C1 segment of cervical spinal cord (tissue), 14 donors: ENCODE data around the gene DOK7.
"Not testable (repeated sequence)": the region's sequence is repeated elsewhere in the genome, so short reads cannot be mapped to it uniquely, and the experiment has no call there.

Source experiments
- DNase-seq, 14 donors: peaks; one replicate each; lab custom pipeline; 2025; lab: John Stamatoyannopoulos, UW

DOK7 gene

GRCh38 chr4:3442959-3443749, 20.0 kb upstream of the DOK7 start:
- DNase-seq, result peak in 5 of 14 donors; percentile 1 to 45 (median 5)

GRCh38 chr4:3443750-3444309, 19.3 kb upstream of the DOK7 start:
- no peak for DNase-seq

GRCh38 chr4:3444351-3445110, 18.6 kb upstream of the DOK7 start:
- no peak for DNase-seq

DNA sequence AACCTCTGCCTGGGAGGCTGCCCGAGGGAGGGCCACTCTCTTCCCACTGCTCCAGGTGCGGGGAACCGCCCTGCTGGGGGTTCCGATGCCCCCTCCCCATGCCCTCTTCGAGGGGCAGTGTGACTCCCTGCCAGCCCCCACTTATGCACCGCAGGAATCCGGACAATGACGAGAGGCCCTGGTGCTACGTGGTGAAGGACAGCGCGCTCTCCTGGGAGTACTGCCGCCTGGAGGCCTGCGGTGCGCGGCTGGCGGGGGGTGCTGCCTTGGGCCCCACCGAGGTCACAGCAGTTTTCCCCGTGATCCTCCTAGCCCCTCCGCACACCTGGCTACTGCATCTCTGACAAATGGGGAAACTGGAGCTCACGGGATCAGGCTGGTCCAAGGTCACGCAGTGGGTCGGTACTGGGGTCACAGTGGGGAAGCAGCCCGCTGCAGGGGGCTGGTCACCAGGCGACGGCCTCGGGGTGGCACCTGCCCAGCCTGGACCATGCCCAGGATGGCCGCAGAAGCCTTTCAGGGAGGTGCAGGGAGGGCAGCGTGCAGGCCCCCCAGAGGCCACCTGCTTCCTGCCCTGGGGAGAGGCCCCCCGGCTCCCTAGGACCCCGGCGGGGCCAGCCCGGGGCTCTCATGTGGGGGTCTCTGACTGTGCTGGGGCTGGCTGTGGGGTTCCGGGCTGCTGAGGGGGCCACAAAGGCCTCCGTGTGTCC, 17.8 kb upstream of the DOK7 start:
- no peak for DNase-seq

DNA sequence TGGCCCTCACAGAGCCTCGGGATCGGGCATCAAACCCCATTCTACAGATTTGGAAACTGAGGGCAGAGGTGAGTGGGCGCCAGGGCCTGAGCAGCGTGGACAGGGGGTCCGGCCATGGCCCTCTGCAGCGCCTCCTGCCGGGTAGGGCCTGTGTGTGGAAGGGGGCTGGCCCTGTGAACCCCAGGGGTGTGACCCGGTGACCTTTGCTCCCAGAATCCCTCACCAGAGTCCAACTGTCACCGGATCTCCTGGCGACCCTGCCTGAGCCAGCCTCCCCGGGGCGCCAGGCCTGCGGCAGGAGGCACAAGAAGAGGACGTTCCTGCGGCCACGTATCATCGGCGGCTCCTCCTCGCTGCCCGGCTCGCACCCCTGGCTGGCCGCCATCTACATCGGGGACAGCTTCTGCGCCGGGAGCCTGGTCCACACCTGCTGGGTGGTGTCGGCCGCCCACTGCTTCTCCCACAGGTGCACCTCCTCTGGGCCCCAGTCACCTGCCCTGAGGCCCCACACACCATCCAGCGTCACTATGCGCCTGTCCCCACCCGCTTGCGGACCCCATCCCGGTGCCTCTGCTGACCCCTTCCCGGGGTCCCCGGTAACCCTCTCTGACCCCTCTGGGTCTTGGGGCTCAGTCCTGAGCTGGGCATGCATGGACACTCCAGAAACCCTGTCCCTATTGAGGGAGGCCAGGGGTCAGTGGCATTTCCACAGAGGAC, 17.1 kb upstream of the DOK7 start:
- no peak for DNase-seq

DNA sequence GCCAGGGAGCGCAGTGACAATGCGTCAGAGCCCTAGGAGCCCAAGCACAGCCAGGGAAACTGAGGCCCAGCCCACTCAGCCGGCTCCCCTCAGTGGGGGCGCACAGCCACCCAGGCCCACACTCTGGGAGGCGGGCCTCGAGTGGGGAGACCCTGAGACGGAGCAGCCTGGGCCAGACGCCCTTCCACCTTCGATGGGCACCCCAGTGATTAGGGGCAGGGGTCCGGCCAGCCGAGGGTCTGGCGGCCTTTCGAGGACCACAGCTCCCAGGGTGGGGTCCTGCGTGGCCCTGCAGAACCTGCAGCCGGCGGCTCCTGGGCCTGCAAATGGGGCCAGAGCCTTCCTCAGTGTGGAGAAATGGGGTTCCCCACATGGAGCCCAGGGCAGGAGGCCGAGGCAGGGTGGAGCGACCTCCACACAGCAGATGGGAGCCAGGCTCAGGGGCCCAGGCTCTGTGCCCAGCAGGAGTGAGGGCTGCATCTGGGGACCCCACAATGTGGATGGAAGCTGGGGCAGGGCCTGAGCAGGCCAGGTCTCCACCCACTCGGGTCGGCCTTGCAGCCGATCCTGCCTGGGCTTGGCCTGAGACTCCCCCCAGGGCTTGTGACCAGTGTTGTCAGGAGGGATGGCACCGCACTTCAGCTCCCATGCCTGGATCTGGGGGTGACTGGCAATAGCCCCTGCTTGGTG, 16.3 kb upstream of the DOK7 start:
- no peak for DNase-seq

GRCh38 chr4:3447431-3448395, 15.4 kb upstream of the DOK7 start:
- DNase-seq, result no peak

DNA sequence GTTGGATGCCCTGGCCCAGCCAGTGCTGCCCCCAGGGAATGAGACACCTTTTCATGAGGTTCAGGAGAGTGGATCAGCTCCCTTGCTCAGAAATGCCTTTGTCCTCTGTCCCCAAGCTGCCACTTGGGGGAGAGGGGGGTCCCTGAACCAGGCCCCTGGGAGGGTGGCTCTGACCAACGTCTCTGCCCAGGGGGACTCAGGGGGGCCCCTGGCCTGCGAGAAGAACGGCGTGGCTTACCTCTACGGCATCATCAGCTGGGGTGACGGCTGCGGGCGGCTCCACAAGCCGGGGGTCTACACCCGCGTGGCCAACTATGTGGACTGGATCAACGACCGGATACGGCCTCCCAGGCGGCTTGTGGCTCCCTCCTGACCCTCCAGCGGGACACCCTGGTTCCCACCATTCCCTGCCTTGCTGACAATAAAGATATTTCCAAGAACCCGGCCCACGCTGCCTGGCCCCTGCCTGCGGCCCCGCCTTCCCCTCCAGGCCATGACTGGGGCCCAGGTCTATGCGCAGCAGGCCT, 14.0 kb upstream of the DOK7 start:
- no peak for DNase-seq

DNA sequence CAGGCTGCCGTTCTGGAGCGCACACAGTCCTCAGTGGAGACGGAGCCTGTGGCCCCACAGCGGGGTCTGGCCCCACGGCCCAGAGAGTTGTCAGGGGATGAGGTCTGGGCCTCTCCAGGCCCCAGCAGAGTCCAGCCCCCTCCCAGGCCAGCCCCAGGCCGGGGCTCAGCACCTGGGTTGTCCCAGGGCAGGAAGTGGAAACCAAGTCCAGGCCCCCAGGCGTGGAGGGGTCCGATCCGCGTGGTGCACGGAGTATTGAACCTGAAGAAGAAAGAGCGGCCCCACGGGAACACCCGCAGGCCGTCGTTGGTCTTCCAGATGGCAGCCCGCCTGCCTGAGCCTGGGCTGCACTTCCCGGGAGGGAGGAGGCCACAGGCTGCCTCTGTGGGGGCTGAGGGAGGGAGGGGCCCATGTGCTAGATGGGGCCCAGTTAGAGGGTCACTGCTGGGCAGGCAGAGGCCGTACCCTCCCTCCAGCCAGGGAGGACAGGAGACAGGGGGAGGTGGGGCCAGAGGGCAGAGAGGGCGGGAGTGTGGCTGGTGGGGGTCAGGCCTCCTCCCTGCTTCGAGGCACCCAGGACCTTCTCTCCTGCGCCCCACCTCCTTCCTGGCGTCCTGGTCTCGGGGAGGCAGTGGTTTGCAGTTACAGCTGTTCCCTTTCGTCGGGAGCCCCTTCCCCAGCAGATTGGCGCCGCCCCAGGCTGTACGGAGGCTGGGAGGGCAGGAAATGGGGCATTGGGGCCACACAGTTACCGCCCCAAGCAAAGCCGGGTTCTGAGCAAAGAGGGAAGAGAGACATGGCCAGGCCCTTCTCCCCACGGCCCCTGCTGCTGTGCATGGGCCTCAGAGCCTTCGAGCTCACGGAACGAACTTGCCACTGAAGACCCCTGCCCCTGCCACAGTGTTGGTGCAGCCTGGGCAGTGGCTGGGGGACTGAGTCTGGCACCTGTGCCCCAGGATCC, 13.3 kb upstream of the DOK7 start:
- no peak for DNase-seq

DNA sequence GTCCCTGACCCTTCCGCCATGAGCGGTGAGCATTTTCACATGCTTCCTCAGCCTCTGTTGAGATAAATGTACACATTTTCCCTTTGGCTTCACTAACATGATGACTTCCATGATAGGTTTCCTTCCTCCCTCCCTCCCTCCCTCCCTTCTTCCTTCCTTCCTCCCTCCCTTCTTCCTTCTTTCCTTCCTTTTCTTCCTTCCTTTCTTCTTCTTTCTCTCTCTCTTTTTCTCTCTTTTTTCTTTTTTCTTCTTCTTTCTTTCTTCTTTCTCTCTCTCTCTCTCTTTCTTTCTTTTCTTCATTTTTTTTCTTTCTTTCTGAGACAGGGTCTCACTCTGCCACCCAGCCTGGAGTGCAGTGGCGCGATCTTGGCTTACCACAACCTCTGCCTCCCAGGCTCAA, 12.5 kb upstream of the DOK7 start:
- DNase-seq, result no peak

DNA sequence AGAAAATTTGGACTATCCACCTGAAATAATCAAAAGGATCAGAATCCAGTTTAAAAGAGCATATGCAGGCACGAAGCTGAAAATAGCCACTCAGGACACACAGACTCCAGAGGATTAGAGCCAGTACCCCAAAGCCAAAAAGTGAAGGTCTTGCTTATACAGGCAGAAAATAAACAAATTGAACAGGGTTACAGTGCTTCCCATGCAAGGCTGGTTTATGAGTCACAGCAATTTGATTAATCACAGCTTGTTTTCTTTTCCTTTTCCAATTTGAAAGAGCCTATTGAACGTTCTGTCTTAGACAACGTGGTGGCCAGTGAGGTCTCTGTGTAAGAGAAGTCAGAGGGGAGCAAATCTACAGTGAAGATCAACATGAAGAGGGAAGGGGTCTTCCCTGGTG, 11.2 kb upstream of the DOK7 start:
- no peak for DNase-seq

GRCh38 chr4:3452376-3452775, 10.7 kb upstream of the DOK7 start:
- no peak for DNase-seq

- DNase-seq, result not testable (repeated sequence)
Observed at GRCh38 chr4:3455596-3455995, 7.5 kb upstream of the DOK7 start.

DNA sequence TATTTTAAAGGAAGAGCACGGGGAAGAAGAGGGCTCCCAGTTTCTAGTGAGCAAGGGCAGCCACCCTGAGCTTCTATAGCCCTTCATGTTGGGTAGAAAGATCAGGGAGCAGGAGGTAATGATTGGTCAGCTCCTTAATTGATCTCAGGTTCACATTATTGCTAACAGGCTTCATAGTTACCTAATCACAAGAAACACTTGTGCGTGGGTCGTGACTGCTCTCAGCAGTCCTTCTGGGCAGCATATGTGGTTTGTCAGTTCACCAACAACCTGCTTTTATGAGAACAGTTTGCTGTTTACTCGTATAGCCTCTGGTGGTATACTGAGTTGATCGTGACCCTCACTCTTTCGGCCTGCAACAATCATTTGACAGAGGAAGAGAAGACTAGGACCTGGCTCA, 4.7 kb upstream of the DOK7 start:
- no peak for DNase-seq

GRCh38 chr4:3459156-3459555, 4.0 kb upstream of the DOK7 start:
- DNase-seq, result peak in 1 of 14 donors; percentile 36

DNA sequence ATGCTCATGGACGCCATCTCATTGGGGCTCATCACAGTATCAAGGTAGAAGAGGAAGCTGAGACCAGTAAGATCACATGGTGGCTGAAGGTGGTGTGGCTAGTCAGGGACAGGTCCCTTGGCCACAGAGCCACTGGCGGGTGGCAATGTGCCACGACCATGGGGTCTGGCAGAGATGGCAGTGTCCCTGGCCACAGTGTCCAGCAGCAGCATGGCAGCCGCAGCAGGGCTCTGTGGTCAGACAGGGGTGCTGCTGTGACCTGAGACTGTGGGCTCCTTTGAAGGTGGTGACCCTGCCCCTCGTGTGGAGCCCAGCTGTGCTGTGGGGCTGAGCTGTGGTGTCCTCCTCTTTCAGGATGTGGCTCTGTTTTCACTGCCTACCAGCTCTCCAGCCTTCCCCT, 2.2 kb upstream of the DOK7 start:
- no peak for DNase-seq

GRCh38 chr4:3461515-3462291, 1.4 kb upstream of the DOK7 start:
- DNase-seq, result peak in 2 of 14 donors; percentile 22 to 95
